CD4-positive, alpha-beta T cell treated with Interleukin-17A for 4 hours (primary cell): Measurements from ENCODE around the gene C1RL.
"Not testable (repeated sequence)": the region's sequence is repeated elsewhere in the genome, so short reads cannot be mapped to it uniquely, and the experiment has no call there.

ENCODE experiments used
- DNase-seq: peaks from one replicate; pipeline ENCODE4 v3.0.0-alpha.2; 2020; ENCODE audit warnings: mixed read lengths

The C1RL gene

DNA sequence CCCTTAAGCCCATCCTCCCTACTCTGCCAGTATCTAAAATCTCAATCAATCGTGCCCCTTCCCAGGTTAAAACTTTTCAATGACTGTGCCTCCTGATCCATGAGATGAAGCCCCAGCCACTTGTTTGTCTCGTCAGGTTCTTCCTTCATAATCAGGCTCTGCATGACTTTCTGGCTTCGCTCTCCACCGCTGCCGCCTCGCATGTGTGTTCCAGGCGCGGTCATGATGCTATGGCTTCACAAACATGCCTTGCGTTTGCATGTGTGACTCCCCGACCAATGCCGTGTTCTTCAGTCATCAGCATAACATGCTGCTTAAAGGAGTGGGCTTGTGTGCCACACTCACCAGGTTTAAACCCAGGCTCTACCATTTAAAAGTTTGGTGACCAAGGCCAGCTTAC lies 5.0 kb upstream of the C1RL start:
- no peak for DNase-seq

DNA sequence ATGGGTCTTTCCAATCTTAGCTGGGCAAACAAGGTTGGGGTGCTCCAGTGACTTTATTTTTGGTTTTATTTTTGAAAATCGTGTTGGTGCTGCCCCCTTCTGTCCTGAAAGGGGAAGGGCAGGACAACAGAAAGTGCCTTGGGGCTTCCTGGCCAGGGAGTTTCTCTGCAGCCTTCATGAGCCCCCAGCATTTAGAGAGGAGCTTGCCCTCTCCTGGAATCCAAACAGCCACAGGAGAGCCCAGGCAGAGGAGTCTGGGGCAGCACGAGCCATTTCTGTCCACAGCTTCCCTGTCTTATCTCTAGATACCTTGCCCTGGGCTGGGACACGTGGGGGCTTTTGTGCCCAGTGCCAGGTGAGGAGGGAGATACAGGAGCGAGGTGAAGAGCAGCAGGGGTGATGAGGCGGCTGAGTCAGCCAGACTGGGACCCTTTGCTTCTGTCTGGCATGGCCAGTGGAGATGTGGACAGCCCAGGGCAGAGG lies 4.4 kb upstream of the C1RL start:
- DNase-seq, result peak; percentile 51

GRCh38 chr12:7112041-7112440 lies 3.0 kb upstream of the C1RL start:
- no peak for DNase-seq

DNA sequence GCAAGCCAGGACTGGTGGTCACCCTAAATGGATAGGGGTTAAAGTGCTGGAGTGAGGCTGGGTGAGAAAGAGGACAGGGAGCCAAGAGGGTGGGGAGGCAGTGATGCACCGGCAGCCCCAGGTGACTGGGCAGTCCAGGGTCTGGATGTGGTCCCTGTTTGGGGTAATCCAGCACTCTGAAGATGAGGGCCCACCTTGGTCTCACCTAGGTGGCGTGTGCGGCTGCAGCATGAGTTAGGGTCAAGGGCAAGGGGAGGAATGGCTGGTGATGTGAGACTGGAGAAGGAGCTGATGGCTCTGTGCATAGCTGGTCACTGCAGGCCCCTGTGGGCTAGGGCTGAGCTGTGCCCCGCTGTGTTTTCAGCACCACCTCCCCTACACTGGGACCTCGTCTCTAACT lies 1.6 kb upstream of the C1RL start:
- DNase-seq, result no peak

DNA sequence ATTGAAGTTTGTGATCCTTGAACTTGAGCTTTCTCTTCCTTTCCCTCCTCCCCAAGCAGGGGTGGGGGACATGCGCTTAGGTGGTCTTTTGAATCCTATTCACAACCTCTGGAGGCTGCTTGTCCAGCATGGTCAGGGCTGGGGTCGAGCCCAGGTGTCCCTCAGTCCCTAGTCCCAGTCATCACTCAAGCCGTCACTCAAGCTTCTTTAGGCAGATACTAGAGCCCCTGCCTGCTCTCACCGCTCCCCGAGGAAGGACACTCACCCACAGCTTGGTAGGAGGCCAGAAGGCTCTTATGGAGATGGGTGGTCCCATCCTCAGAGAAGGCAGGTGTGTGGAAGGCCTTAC lies 532 bp upstream of the C1RL start:
- DNase-seq, result no peak

- peak; percentile 84 for DNase-seq
Observed at GRCh38 chr12:7108003-7108795, 815 bp downstream of the C1RL start.

GRCh38 chr12:7107636-7108002 lies 1.4 kb downstream of the C1RL start:
- DNase-seq, result no peak

GRCh38 chr12:7107181-7107580 lies 1.8 kb downstream of the C1RL start:
- DNase-seq, result not testable (repeated sequence)

DNA sequence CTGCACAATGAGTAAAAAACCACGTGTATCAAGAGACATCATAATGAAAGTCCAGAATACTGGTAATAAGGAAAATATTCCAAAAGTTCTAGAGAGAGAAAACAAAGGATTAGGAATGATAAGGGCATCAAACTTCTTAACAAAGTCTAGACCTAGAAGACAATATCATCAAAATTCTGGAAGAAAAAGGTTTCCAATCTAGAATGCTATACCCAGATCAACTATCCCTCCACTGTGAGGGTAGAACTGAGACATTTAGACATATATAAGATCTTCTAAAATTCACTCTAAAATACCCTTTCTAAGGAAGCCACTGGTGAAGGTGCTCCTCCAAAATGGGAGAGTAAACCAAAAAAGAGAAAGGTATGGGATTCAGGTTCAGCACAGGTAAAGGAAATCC lies 2.9 kb downstream of the C1RL start:
- no peak for DNase-seq

DNA sequence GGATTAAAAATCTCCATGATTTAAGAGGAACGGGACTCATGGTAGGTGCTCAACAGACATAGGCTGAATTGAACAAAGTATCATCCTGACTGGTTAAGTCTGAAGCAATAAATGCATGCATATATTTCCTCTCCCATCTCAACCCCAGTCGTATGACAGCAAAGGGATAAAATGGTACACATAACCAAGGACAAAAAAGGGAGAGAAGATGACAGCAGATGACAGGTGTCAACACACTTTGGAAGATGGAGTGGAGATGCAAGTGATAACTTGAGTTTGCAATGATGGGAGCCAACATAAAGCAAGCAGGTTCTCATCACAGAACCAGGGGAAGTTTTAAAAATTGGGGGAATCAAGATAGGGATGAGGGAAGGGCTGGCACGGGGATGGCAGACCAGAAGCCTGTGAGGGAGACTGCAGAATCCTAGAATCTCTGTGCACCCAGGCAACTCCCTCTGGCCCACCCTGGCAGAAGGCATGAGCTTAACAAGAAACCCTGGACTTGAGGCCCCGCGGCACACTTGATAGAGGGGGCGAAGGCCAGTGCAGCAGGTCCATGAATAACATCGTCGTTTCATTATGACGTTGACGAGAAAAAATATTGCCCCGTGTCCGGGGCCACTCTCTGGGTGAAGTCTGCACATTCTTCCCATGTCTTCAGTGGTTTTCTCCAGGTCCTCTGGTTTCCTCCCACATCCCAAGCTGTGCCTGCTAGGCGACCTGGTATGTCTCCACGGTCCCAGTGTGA lies 5.0 kb downstream of the C1RL start:
- no peak for DNase-seq

DNA sequence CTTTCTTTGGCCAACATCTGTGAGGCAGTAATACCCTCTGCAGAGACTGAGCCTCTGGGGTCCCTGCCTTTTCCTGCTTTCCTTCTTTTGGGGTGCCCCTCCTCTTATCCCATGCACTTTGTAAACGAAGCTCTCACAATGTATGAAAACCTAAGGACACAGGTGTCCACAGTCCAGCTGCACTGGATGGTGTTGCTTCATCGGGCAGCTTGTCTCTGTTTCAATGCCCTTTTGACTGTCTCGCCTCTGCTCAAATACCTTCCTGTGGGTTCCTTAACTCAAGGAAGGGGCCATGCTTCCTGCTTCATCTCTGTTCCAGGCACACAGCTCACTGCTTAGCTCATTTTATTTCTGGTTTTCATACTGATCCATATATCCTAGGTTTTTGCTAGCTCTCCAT lies 6.4 kb downstream of the C1RL start:
- DNase-seq, result no peak

GRCh38 chr12:7101694-7102131 lies 7.3 kb downstream of the C1RL start:
- DNase-seq, result no peak

DNA sequence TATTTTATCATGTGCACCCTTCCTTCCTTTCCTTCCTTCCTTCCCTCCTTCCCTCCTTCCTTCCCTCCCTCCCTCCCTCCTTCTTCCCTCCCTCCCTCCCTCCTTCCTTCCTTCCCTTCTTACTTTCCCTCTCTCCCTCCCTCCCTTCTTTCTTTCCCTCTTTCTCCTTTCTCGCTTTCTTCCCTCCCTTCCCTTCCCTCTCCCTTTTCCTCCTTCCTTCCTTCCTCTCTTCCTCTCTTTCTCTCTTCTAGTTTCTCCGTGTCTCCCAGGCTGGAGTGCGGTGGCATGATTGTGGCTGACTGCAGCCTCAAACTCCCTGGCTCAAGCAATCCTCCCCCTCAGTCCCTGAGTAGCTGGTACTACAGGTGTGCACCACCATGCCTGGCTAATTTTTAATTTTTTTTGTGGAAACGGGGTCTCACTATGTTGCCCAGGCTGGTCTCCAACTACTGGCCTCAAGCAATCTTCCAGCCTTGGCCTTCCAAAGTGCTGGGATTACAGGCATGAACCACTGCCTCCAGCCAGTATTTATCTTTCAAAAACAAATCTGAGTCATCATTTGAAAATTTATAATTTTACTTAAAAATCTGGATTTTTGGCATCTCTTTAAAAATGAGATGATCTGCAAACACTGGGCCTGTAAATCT lies 7.8 kb downstream of the C1RL start:
- DNase-seq, result no peak

GRCh38 chr12:7100239-7100638 lies 8.8 kb downstream of the C1RL start:
- DNase-seq, result no peak

DNA sequence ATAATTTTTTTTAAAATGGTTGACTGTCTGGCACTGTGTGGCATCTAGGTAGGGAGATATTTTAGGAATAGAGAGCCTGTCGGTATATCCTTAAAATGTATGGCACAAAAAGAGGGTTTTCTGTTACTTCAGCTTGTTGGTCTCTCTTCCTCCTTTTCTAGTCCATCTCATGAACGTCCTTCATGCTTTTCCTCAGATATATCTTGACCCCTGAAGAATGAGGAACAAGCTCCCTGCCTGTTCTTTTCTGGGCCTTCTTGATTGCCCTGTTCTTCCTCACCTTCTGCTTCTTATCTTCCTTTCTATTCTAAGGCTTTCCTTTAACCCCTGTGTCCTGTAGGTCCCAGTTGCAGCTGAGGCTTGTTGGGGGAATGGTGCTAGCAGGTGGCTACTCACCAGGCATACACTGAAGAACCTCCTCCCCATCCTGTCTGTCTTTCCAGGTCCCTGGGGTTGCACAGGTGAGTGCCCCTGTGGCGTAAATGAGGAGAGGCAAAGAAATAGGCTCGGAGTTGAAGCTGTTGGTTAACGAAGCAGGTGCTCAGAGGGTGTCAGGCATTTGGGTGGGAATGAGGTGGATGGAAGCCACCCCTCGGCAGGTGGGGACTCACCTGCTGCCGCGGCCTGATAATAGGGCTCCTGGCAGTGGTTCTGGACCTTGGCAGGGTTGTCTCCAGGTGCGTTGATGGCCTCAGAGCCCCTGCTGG lies 9.6 kb downstream of the C1RL start:
- no peak for DNase-seq

DNA sequence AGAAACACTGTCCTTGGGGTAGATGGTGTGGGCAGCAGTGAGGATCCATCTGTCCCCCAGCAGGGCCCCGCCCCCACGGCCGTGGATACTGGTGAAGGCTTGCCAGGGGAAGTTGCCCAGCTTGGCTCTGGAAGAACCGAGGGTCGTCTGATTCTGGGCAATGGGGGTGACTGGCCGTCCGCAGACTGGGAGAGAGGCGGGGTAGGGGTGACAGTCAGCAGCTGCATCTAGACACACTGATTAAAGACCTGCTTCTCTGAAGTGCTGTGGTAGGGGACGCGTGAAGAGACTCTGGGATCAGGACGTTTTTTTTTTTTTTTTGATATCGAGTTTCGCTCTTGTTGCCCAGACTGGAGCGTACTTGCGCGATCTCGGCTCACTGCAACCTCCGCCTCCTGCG lies 12.0 kb downstream of the C1RL start:
- DNase-seq, result no peak

DNA sequence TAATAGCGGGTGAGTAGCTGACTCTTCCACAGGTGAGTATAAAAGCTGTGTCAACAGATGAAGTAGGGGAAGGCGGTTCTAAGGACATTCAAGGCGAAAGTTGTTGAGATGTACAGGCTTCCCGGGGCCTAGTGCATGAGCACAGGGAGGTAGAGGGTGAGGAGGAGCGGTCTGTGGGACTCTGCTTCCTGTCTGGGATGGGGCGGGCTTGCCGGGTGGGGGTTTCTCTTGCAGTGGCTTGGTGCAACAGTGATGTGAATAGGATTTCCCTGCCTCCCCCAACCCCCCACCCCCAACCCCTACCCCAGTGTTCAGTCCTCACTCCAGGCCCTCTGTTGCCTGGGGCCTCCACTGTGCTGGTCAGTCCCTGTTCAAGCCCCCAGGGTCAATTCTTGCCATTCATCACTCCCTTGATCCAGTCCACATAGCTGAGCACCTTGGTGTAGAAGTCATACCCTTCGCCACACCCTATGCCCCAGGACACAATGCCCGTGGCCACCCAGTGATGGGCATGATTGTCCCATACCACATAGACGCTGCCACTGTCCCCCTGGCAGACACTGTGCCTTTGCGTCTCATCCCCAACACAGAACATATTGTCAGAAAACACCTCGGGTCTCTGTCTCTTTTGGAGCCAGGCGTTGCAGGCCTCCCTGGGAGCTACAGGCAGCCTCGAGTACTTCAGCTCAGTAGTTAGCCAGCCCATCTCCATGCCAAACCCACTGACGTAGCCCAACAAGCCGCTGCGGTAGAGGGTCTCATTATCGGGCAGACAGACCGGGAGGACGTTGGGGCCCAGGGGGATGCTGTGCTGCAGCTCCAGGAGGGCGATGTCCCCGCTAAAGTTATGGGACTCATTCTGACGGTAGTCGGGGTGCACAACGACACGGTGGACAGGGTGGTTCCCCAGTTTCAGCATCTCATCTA lies 12.7 kb downstream of the C1RL start:
- DNase-seq, result no peak

GRCh38 chr12:7093892-7094291 lies 15.1 kb downstream of the C1RL start:
- no peak for DNase-seq

- DNase-seq, result no peak
Observed at GRCh38 chr12:7093486-7093885, 15.5 kb downstream of the C1RL start.

- DNase-seq, result no peak
Observed at GRCh38 chr12:7092986-7093460, 16.0 kb downstream of the C1RL start.

DNA sequence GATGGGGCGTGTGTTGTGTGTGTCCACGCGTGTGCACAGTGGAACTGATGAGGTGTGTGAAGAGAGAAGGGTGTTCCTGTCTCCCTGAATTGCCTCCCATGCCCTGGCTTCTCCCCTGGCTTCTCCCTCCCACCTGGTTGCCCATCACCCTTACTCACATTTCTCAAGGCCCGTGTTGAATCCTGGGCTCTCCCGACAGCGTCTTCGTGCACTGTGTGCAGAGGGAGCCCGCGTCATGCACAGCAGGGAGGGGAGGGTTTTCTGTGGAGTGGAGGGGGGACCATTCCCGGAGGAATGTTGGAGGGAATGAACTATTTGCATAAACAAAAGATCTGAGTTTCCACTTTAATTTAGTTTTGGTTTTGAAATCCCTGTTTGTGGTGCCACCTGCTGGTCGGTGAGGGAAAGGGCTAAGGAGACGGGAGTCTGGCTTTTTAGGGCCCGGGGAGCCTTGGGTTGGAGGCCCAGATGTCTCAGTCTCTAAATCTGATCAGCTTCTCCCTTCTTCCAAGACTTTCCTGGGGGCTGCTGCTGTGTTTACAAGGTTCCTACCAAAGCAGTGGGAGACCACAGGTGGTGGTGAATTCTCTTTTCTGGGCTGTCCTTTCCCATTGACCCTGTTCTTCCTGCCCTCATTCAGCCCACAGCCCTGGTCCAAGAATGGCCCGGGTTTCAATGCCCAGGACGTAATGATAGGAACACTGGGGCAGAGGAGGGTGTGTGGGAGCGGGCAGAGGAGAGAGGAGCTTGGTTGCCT lies 16.6 kb downstream of the C1RL start, which contains the start of gene C1R:
C1R (minus strand) TSS at position 217 of the 757 bp plus-strand sequence; CDS start at position 160, 57 bp downstream.
- DNase-seq, result peak; percentile 82
